Activated naive CD4-positive, alpha-beta T cell treated with anti-CD3 and anti-CD28 coated beads, Interleukin-2, amount 50 U/mL, for 24 hours (primary cell): ENCODE data around the gene BID.

ENCODE experiments used
- H3K27ac Mint-ChIP-seq: one replicate; pipeline ENCODE4 v1.8.0; 2021; ENCODE audit warnings: mild to moderate bottlenecking, mixed read lengths
- H3K27me3 Mint-ChIP-seq: one replicate; pipeline ENCODE4 v1.8.0; 2021; ENCODE audit warnings: mixed read lengths
- H3K36me3 Mint-ChIP-seq: one replicate; pipeline ENCODE4 v1.8.0; 2021; ENCODE audit warnings: mixed read lengths
- H3K4me1 Mint-ChIP-seq: one replicate; pipeline ENCODE4 v1.8.0; 2021; ENCODE audit warnings: mixed read lengths
- H3K4me3 Mint-ChIP-seq: one replicate; pipeline ENCODE4 v1.8.0; 2021; ENCODE audit warnings: mild to moderate bottlenecking, mixed read lengths
- H3K9me3 Mint-ChIP-seq: one replicate; pipeline ENCODE4 v1.8.0; 2021; ENCODE audit warnings: mixed read lengths

The BID gene

DNA sequence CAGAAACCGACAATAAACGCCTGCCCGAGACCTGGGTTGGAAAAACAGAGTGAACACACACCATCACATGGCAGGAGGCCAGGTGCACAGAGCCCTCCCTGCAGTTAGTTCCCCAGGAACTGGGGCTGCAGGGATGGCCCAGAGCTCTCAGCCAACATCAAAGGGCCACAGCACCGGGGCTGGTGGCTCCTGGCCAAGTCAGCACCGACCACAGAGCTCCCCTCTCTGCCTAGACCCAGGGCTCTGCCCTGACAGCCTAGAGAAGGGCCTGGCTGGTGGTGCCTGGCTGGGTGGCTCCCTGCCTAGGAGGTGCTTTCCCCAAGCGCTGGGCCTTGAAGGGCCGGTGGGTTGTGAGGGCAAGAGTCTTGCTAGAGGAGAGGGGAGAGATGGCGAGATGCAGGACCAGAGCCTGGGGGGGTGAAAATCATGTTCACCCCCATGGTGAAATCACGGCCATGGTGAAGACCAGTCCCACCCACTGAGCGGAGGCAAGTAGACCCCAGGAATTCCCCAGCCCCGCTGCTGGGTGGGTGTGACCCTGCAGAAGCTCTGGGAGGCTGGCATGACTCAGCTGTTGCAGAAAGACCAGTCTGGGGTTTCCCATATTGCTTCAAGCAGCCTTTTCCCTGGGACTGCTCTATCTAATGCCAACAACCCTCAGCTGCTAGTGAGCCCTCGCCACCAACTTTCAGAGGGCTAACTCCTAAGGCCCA is 7.2 kb upstream of the BID start:
- peaks cover 52% of the 10 kb centered on the region for H3K4me1 Mint-ChIP-seq
- H3K27ac Mint-ChIP-seq = peak overlapping the region; percentile 56
- no peaks in the 10 kb centered on the region for H3K27me3 Mint-ChIP-seq
- peak overlapping the region; percentile 36 for H3K4me3 Mint-ChIP-seq
- no peaks in the 10 kb centered on the region for H3K36me3 Mint-ChIP-seq
- no peaks in the 10 kb centered on the region for H3K9me3 Mint-ChIP-seq

DNA sequence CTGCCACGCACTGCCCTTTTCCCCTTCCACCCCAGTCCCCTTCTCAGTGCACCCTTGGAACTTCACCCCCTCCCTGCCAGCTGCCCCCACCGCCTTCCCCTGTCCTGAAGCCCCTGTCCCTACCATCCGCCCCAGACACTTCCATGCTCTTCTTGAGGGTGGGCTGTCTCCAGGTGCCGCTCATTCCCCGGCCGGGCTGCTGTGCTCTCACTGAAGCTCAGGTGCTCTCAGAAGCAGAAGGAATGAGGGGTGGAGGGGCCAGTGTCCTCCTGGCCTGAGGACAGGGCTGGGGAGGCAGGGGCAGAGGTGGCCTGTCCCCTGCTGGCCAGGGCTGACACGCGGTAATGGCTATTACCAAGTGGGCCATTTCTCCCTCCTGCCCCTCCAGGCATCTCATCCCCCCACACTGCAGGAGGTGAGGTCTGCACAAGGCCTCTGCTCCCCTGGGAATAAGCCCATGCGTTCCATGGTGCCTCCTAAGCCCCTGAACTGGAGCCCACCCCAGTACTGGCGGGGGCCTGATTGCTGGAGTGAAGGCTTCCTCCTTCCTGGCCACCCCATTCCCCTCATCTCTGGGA is 6.6 kb upstream of the BID start:
- no peak overlapping the region for H3K27ac Mint-ChIP-seq

DNA sequence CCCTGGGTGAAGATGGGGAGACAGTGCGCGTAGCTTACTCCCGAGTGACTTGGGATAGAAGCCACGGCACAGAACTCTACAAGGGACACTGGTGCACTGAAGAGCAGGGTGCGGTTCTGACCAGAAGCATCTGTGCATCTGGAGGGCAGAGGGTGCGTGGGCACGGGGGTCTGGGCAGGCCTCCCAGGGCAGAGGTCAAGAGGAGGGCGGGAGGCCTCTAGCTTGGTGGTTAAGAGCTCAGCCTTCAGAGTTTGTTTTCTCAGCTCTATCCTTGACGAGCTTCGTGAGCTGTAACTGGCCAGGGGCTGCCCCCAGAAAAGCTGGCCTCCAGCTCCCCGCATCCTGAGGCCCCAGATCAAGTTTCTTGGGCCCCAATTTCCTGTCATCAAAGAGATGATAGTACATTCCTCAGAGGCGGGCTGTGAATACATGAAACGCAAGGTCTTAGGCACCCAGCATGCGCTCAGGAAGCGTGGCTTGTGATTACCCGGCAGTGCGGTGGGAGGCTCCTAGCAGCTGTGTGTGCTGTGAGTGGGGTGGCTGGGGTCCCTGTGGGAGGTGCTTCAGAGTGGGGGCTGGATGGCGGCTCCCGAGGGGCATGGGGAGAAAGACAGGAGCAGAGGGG is 6.0 kb upstream of the BID start:
- no peak overlapping the region for H3K4me3 Mint-ChIP-seq
- H3K27me3 Mint-ChIP-seq = no peaks in the 10 kb centered on the region
- no peaks in the 10 kb centered on the region for H3K36me3 Mint-ChIP-seq
- no peaks in the 10 kb centered on the region for H3K9me3 Mint-ChIP-seq
- H3K27ac Mint-ChIP-seq = no peak overlapping the region
- peaks cover 64% of the 10 kb centered on the region for H3K4me1 Mint-ChIP-seq

More for the DNA sequence above, 6.6 kb upstream of the BID start:
- no peak overlapping the region for H3K4me3 Mint-ChIP-seq
- H3K4me1 Mint-ChIP-seq = peaks cover 58% of the 10 kb centered on the region
- H3K27me3 Mint-ChIP-seq = no peaks in the 10 kb centered on the region
- no peaks in the 10 kb centered on the region for H3K9me3 Mint-ChIP-seq
- H3K36me3 Mint-ChIP-seq = no peaks in the 10 kb centered on the region

DNA sequence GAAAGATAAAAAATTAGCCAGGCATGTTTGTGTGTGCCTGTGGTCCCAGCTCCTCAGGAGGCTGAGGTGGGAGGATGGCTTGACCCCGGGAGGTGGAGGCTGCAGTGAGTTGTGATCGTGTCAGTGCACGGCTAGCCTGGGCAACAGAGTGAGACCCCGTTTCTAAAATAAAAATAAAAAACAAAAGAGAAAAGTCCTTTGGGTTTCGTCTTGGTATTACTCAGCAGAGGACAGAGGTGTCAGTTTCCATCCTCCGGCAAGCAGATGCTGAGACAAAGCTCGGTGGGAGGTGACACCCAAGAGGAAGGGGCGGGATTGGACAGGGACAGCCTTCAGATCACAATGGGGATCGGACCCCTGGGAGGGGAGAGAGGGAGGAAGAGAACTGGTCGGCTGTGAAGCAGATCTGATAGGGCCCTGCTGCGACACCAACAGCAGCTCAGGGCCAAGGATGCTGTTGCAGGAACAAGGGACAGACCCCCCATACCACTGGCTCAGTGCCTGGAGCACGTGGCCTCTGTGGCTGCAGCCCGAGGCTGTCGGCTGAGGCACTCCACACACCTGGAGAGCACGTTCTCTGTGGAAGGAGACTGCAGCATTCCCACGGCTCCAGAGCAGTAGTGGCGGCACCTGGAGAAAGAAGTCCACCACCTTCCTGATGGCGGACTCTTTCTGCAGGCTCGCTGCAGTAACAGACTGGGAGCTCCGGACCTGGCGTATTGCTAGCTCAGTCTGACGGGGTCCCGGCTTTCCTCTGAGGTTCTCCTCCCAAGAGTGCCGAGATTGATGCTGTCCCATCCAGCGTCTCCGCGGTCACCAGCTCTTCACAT is 5.2 kb upstream of the BID start:
- H3K27ac Mint-ChIP-seq = no peak overlapping the region

DNA sequence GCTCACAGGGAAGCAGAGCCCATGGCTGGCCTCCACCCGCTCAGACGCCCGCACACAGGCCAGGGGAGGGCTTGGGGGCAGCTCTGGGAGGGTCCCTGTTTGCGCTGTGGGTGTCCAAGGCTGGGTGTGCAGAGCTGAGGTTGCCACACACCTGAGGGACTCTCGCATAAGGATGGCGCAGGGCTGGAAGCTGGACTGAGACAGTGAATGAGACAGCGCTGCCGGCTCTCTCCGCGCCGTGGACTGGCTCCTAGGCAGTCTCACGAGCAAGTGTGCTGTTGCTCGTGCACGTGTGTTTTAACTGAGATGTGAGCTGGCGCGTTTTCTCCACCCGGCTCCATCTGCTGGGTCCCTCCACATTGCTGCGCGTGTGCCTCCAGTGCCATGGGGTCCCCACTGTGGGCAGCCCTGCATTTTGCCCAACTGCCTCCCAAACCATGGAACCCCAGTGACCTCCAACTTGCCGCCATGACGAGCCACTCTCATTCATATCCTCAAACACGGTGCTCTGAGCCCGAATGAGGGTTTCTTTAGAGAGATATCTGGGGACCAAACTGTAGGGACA is 4.2 kb upstream of the BID start:
- H3K4me1 Mint-ChIP-seq = peaks cover 69% of the 10 kb centered on the region
- peak overlapping the region; percentile 88 for H3K4me3 Mint-ChIP-seq
- no peak overlapping the region for H3K27ac Mint-ChIP-seq
- H3K36me3 Mint-ChIP-seq = no peaks in the 10 kb centered on the region
- H3K9me3 Mint-ChIP-seq = no peaks in the 10 kb centered on the region
- H3K27me3 Mint-ChIP-seq = no peaks in the 10 kb centered on the region

More for the DNA sequence above, 5.2 kb upstream of the BID start:
- Mint-ChIP-seq H3K27me3 (no peaks in the 10 kb centered on the region), H3K4me3 (peak overlapping the region; percentile 16), H3K36me3 (no peaks in the 10 kb centered on the region), H3K9me3 (no peaks in the 10 kb centered on the region), H3K4me1 (peaks cover 68% of the 10 kb centered on the region)

DNA sequence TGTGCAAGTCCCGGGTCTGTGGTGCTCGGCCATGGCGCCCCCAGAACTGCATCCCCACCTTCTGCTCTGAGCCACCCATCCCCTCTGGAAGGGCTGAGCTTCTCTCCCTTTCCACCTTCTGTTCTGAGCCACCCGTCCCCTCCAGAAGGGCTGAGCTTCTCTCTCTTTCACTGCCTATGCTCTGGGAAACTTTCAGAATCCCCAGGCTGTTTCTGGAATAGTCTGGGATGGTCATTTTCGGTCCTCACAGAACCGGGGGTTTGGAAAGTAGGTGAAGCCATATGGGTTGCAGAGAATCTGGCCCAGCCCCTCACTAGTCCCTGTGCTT is 3.4 kb upstream of the BID start:
- no peaks in the 10 kb centered on the region for H3K9me3 Mint-ChIP-seq
- H3K4me3 Mint-ChIP-seq = peak overlapping the region; percentile 88
- no peaks in the 10 kb centered on the region for H3K27me3 Mint-ChIP-seq
- H3K4me1 Mint-ChIP-seq = peaks cover 77% of the 10 kb centered on the region
- H3K36me3 Mint-ChIP-seq = no peaks in the 10 kb centered on the region
- peak overlapping the region; percentile 95 for H3K27ac Mint-ChIP-seq

DNA sequence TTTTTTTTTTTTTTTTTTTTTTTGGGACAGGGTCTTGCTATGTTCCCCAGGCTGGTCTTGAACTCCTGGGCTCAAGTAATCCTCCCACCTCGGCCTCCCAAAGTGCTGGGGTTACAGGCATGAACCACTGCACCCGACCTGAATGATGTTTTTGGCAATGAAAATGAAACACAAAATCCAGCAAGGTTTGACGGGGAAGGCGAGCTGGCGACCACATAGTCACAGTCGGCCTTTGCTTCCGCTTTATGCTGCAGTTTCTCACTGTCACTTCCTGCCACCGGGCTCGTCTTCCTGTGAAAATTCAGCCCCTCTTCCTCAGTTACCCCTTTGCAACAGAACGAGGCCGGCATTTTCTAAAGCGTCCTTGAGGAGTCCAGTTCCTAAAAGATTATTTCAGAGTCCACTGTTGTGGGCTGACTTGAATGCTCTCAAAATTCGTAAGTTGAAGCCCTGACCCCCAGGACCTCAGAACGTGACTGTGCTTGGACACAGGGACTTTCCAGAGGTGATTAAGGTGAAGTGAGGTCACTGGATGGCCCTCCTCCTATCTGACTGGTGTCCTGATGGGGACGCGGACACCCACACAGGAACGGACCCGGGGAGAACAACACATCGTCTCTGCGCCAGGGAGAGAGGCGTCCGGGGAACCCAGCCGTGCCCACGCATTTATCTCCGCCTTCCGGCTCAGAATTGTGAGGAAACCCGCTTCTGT is 2.9 kb upstream of the BID start:
- no peaks in the 10 kb centered on the region for H3K36me3 Mint-ChIP-seq
- H3K9me3 Mint-ChIP-seq = no peaks in the 10 kb centered on the region
- peak overlapping the region; percentile 88 for H3K4me3 Mint-ChIP-seq
- H3K27ac Mint-ChIP-seq = peak overlapping the region; percentile 95
- H3K4me1 Mint-ChIP-seq = peaks cover 76% of the 10 kb centered on the region
- H3K27me3 Mint-ChIP-seq = no peaks in the 10 kb centered on the region

DNA sequence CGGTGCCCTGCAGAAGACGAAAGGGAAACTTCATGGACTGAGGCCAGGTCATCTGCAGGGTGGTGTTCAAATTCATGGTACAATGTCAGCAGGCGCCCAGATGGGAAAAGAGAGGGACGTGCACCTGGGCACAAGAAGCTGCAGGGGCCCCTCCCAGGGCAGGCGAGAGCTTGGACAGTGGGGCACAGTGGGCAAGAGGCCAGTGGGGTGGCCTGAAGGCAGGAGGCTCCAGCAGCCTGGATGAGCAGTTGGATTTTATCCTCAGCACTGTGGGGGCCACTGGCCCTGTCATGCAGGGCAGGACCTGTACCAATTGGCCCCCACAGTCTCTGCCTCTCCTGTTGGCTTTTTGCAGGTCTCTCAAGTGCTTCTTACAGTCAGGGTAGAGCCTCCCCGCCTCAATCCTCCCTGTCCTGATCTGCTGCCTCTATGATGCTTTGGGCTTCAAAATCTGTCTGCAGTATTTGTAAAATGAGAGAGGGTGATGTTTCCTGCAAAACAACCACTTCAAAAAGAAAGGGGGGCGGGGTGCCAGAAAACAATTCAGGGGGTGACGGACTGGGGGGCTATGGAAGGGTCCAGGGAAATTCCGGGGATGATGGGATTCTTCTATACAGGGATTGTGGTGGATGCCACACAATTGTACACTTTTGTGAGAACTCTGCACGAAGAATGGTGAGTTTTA is 1.7 kb upstream of the BID start:
- peaks cover 78% of the 10 kb centered on the region for H3K4me1 Mint-ChIP-seq
- peak overlapping the region; percentile 73 for H3K4me3 Mint-ChIP-seq
- H3K27me3 Mint-ChIP-seq = no peaks in the 10 kb centered on the region
- H3K27ac Mint-ChIP-seq = peak overlapping the region; percentile 61
- H3K36me3 Mint-ChIP-seq = no peaks in the 10 kb centered on the region
- no peaks in the 10 kb centered on the region for H3K9me3 Mint-ChIP-seq

DNA sequence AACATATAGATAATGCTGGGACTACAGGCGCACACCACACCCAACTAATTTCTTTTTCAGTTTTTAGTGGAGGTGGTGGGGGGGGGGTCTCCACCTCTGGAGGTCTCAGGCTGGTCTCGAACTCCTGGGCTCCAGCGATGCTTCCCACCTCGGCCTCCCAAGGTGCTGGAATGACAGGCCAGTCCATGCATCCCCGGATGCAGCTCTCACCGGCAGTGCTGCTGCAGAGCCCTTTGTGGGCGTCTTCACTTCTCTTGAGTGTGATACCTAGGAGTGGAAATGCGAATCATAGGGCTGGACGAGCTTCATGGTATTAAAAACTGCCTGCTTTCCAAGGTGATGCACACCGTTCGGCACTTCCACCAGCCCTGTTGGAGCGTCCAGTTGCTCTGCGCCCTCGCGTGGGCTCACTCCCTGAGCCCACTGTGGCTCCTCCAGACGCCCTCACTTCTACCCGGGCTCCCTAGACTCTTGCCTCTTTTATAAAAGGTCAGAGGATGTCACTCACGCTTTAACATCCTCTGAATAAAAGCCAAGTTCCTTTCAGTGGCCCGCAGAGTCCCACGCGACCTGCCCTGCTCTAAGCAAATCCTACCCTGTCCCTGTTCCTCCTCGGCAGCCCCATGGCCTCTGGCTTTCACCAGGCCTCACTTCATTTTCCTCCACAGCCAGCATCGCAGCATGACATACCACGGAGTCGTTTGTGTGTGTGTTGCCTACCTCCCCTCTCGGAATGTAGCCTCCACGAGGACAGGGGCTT is 837 bp upstream of the BID start:
- Mint-ChIP-seq H3K27me3 (no peaks in the 10 kb centered on the region), H3K9me3 (no peaks in the 10 kb centered on the region), H3K4me3 (peak overlapping the region; percentile 73), H3K4me1 (peaks cover 78% of the 10 kb centered on the region), H3K27ac (peak overlapping the region; percentile 47), H3K36me3 (no peaks in the 10 kb centered on the region)

DNA sequence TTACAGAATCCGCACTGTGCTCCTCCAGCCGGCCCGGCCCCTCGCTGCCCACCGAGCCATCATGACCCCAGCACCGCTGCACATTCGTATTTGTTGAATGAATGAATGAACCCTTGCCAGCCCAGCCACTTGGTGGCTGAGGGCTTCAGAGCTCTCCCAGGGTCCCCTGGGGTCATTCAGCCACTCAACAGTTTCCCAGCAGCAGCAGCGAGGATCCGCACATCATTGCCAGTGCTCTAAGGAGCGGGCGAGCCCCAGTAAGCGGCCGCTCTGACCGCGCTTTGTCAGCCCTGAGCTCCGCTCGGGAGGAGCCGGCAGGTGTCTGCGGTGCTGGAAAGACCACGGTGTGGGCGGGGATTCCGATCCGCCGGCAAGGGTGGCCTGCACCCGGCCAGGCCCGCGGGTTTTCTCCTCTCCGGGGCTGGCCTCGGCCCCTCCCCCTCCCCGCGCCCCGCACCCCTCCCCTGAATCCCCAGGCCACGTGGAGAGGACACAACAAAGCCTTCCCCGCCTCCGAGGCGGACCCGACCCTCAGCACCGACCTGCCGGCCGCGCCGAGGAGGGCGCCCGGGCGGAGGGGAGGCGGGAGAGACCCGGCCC is 563 bp downstream of the BID start:
- no peaks in the 10 kb centered on the region for H3K36me3 Mint-ChIP-seq
- H3K27me3 Mint-ChIP-seq = no peaks in the 10 kb centered on the region
- peak overlapping the region; percentile 88 for H3K4me3 Mint-ChIP-seq
- no peaks in the 10 kb centered on the region for H3K9me3 Mint-ChIP-seq
- peaks cover 73% of the 10 kb centered on the region for H3K4me1 Mint-ChIP-seq
- peak overlapping the region; percentile 83 for H3K27ac Mint-ChIP-seq

DNA sequence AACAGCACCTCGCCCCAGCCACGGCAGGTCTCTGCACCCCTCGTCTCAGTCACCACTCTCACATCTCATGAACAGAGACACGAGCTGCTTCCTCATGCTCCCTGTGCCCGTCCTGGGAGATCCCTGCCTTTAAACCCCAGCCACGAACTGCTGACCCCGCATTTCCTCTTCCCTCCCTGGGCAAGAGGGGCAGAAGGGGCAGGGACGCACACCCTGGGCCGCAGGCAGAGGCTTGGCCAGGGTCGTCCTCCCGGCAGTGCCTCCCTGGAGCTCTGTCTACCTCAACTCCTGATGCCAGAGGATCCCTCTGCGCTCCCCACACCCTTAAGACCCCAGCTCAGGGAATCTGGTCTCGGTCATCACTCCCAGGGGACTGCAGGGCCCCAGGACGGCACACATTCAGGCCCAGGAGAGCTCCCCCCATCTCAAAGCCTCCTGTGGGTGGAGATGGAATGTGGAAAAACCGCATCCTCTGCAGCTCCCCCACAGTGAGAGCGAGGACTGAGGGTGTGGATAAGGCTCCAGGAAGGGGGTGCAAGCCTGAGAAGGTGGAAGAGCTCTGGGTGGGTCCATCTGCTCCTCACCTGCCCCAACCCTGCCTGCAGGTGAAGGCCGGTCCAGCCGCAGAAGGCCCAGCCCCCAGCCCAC is 1.2 kb downstream of the BID start:
- H3K27ac Mint-ChIP-seq = peak overlapping the region; percentile 12
- no peaks in the 10 kb centered on the region for H3K36me3 Mint-ChIP-seq
- peak overlapping the region; percentile 88 for H3K4me3 Mint-ChIP-seq
- H3K27me3 Mint-ChIP-seq = no peaks in the 10 kb centered on the region
- H3K9me3 Mint-ChIP-seq = no peaks in the 10 kb centered on the region
- H3K4me1 Mint-ChIP-seq = peaks cover 71% of the 10 kb centered on the region

DNA sequence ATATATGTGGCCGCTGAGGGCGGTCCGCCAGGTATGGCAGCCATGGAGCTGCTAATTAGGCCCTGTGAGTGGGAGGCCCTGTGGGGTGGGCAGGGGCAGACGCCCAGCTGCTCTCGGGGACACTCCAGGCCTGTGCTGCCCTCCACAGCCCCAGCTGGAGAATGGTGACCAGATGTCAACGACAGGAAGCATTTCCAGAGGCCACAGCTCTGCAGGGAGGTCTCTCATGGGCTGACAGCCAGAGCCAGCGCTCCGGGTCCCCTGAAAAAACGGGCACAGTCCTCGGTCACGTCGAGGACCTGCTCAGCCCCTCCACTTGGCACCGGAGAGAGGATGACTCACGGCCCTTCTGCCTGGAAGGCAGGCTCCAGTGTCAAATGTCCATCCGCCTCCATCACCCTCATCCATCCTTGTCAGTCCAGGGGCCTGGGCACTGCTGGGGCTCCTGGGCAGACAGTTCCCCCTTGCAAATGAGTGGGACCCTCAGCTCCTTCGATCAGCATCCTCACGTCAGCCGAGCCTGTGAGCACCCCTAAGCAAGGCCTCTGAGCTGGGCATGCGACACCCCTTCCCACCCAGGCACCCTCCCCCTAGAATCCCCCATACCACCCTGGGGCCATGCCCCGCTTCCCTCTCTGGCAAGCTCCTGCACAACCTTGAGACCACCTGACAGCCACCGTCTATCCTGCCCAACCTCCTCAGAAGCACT is 1.9 kb downstream of the BID start:
- Mint-ChIP-seq H3K9me3 (no peaks in the 10 kb centered on the region), H3K27me3 (no peaks in the 10 kb centered on the region), H3K27ac (peak overlapping the region; percentile 23), H3K36me3 (no peaks in the 10 kb centered on the region), H3K4me1 (peaks cover 71% of the 10 kb centered on the region), H3K4me3 (peak overlapping the region; percentile 88)
